Endodermal cell (in vitro differentiated cells): ENCODE measurements around the gene POU2AF1. TPM values are rescaled to one million over a fixed set of nuclear protein-coding genes. Genes with fewer than 3 reads are reported as not detected.

Experiments used
- DNase-seq: peaks from one replicate; pipeline ENCODE4 v3.0.0-alpha.2; 2017
- H3K27ac ChIP-seq: 2 replicates; pipeline ENCODE4 v1.5.1; 2013; ENCODE audit warnings: mild to moderate bottlenecking, low read depth, low read length, moderate library complexity
- H3K27me3 ChIP-seq: 2 replicates; pipeline ENCODE4 v1.6.1; 2013; ENCODE audit warnings: mild to moderate bottlenecking, low read length, moderate library complexity; ENCODE audit not compliant: insufficient read depth, control insufficient read depth, poor library complexity, severe bottlenecking
- H3K36me3 ChIP-seq: 2 replicates; pipeline ENCODE4 v1.7.0; 2013; ENCODE audit warnings: mild to moderate bottlenecking, low read length, moderate library complexity; ENCODE audit not compliant: control insufficient read depth, insufficient read depth
- H3K4me1 ChIP-seq: one replicate; pipeline ENCODE4 v1.7.0; 2013; ENCODE audit warnings: low read length; ENCODE audit not compliant: control insufficient read depth, insufficient read depth
- H3K4me3 ChIP-seq: 2 replicates; pipeline ENCODE4 v1.5.1; 2013; ENCODE audit warnings: mild to moderate bottlenecking, low read length, moderate library complexity
- H3K9ac ChIP-seq: 2 replicates; pipeline ENCODE4 v1.6.1; 2013; ENCODE audit warnings: mild to moderate bottlenecking, low read length, moderate library complexity; ENCODE audit not compliant: poor library complexity, severe bottlenecking; ENCODE audit errors: extremely low read depth
- H3K9me3 ChIP-seq: 2 replicates; pipeline ENCODE4 v1.6.1; 2013; ENCODE audit warnings: mild to moderate bottlenecking, low read length, moderate library complexity; ENCODE audit not compliant: control insufficient read depth
- H3K27ac Mint-ChIP-seq: 2 replicates; pipeline ENCODE4 v1.8.0; 2020; ENCODE audit warnings: mixed read lengths
- H3K27me3 Mint-ChIP-seq: 2 replicates; pipeline ENCODE4 v1.8.0; 2021; ENCODE audit warnings: mild to moderate bottlenecking, mixed read lengths; ENCODE audit not compliant: insufficient read depth
- H3K36me3 Mint-ChIP-seq: 2 replicates; pipeline ENCODE4 v1.8.0; 2020; ENCODE audit warnings: low read depth, mixed read lengths
- H3K4me1 Mint-ChIP-seq: 2 replicates; pipeline ENCODE4 v1.8.0; 2020; ENCODE audit warnings: mixed read lengths
- H3K4me3 Mint-ChIP-seq: 2 replicates; pipeline ENCODE4 v1.8.0; 2020; ENCODE audit warnings: mild to moderate bottlenecking, moderate library complexity, mixed read lengths
- H3K9me3 Mint-ChIP-seq: 2 replicates; pipeline ENCODE4 v1.8.0; 2020; ENCODE audit warnings: mild to moderate bottlenecking, mixed read lengths
- CTCF ChIP-seq: fragments of 200-600 bp; sonication (generic); conservative IDR thresholded peaks from 2 replicates; pipeline ENCODE4 v1.5.0; 2021; ENCODE audit warnings: antibody characterized with exemption, mild to moderate bottlenecking
- WGBS, 2 experiments: methylation state at CpG; one replicate each; pipeline versions ENCODE4 v1.1.5 to v1.1.7; 2013; ENCODE audit warnings: missing lambda C conversion rate in 2 of 2, mixed read lengths in 1 of 2; ENCODE audit not compliant: insufficient coverage in 1 of 2, insufficient read length in 1 of 2; 5-methylcytosine and 5-hydroxymethylcytosine counted together
- total RNA-seq, 2 donors: library from RNA; stranded (reverse); fragmentation: NEBNext Ultra II Directional in 1 of 2; extraction: Animal tissue kit (Norgen Biotek cat#: 25700) in 1 of 2; gene quantifications; 2 replicates in 1 of 2; 3 replicates in 1 of 2; pipeline ENCODE4 v1.2.1, GENCODE V29; 2021

The POU2AF1 gene
- total RNA-seq, 2 donors from 2014 or later, result 0.46 to 0.77 TPM

- no peaks in the 10 kb centered on the region for H3K9me3 Mint-ChIP-seq
- no peak for TF ChIP-seq CTCF
- no peak overlapping the region for H3K9ac ChIP-seq
Measured at GRCh38 chr11:111386611-111387150, 7.6 kb upstream of the POU2AF1 start.

DNA sequence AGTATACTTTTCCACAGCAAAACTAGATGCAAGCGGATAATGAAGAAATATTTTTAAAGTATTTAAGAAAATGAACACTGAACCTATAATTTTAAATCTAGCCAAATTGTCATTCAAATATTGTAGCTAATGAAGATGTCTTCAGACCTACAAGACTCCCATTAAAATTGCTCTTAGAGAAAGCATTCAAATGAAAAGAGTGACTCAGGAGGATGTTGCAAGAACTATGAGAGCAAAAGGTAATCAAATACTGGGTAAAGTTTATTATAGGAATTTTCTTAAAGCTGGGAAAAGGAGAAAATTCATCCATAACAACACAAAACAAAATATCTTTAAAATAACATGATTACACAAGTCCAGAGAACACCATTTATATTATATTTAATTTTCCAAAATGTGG lies 5.4 kb upstream of the POU2AF1 start:
- no peak for TF ChIP-seq CTCF
- Histone ChIP-seq H3K4me3 (no peak overlapping the region), H3K9me3 (no peaks in the 10 kb centered on the region), H3K9ac (no peak overlapping the region), H3K4me1 (no peaks in the 10 kb centered on the region), H3K27me3 (no peaks in the 10 kb centered on the region), H3K36me3 (no peaks in the 10 kb centered on the region), H3K27ac (no peak overlapping the region)
- DNase-seq, result no peak
- no peaks in the 10 kb centered on the region for H3K9me3 Mint-ChIP-seq
- H3K27ac Mint-ChIP-seq, result no peak overlapping the region
- WGBS, 2 experiments, result no CpG with 5 or more reads among the region's 1 CpG
- H3K27me3 Mint-ChIP-seq, result no peaks in the 10 kb centered on the region
- no peak overlapping the region for H3K4me3 Mint-ChIP-seq
- peaks cover 11% of the 10 kb centered on the region for H3K4me1 Mint-ChIP-seq
- H3K36me3 Mint-ChIP-seq, result no peaks in the 10 kb centered on the region

More at GRCh38 chr11:111386611-111387150, 7.6 kb upstream of the POU2AF1 start:
- H3K4me1 Mint-ChIP-seq, result no peaks in the 10 kb centered on the region
- Histone ChIP-seq H3K27ac (no peak overlapping the region), H3K9me3 (no peaks in the 10 kb centered on the region), H3K27me3 (no peaks in the 10 kb centered on the region), H3K36me3 (no peaks in the 10 kb centered on the region), H3K4me1 (no peaks in the 10 kb centered on the region), H3K4me3 (no peak overlapping the region)
- no peaks in the 10 kb centered on the region for H3K27me3 Mint-ChIP-seq
- DNase-seq, result no peak
- no peak overlapping the region for H3K4me3 Mint-ChIP-seq
- H3K27ac Mint-ChIP-seq, result no peak overlapping the region
- 90 to 100% methylated on average over 1 to 3 of the region's 4 CpGs for WGBS, 2 experiments
- H3K36me3 Mint-ChIP-seq, result no peaks in the 10 kb centered on the region

GRCh38 chr11:111382451-111382850 lies 3.4 kb upstream of the POU2AF1 start:
- Histone ChIP-seq H3K27me3 (no peaks in the 10 kb centered on the region), H3K4me3 (no peak overlapping the region), H3K27ac (no peak overlapping the region), H3K9me3 (no peaks in the 10 kb centered on the region), H3K9ac (no peak overlapping the region), H3K36me3 (no peaks in the 10 kb centered on the region), H3K4me1 (no peaks in the 10 kb centered on the region)
- WGBS, 2 experiments, result 100% methylated on average over 1 to 2 of the region's 2 CpGs
- H3K4me3 Mint-ChIP-seq, result no peak overlapping the region
- no peak for DNase-seq
- H3K36me3 Mint-ChIP-seq, result no peaks in the 10 kb centered on the region
- H3K9me3 Mint-ChIP-seq, result no peaks in the 10 kb centered on the region
- peaks cover 4% of the 10 kb centered on the region for H3K27me3 Mint-ChIP-seq
- H3K27ac Mint-ChIP-seq, result no peak overlapping the region
- TF ChIP-seq CTCF, result no peak
- peaks cover 11% of the 10 kb centered on the region for H3K4me1 Mint-ChIP-seq
